Adrenal gland (tissue), 5 donors: ENCODE data around the gene ST7.

Experiments used
- CTCF ChIP-seq, 6 experiments: fragments of 450-650 bp in 4 of 6; fragments of 200-600 bp in 2 of 6; sonication (generic) in 1 of 6; IDR thresholded peaks; 1 replicate in 5 of 6; 2 replicates in 1 of 6; pipeline versions ENCODE4 v1.5.1 to v1.8.0; 2016 to 2021; ENCODE audit warnings: antibody characterized with exemption in 6 of 6, mild to moderate bottlenecking in 2 of 6, moderate library complexity in 1 of 6
- POLR2A ChIP-seq, 2 donors: fragments of 450-650 bp; IDR thresholded peaks; one replicate each; pipeline ENCODE4 v1.6.1; 2017; ENCODE audit warnings: antibody characterized with exemption in 2 of 2, mild to moderate bottlenecking in 2 of 2, moderate library complexity in 1 of 2
- donor health status: DM: no; HTN: no; CAD: no.

GRCh38 chr7:117143066-117143465 lies 189.8 kb downstream of the ST7 start:
- TF ChIP-seq CTCF (IDR thresholded peaks at IDR 0.05) = no peak
- TF ChIP-seq POLR2A (IDR thresholded peaks at IDR 0.05) = no peak
